Effector memory CD4-positive, alpha-beta T cell (primary cell): ENCODE data around the gene ATP13A5.

Source experiments
- DNase-seq, 3 donors: peaks; one replicate each; pipeline ENCODE4 v3.0.0-alpha.2; 2020
- H3K27ac ChIP-seq: 2 replicates; pipeline ENCODE4 v1.7.0; 2013; ENCODE audit warnings: mild to moderate bottlenecking, low read length, moderate library complexity; ENCODE audit not compliant: insufficient read depth, poor library complexity, severe bottlenecking
- H3K27me3 ChIP-seq: replicated peaks from 2 replicates; pipeline ENCODE4 v1.7.0; 2013; ENCODE audit warnings: mild to moderate bottlenecking, low read length; ENCODE audit not compliant: insufficient read depth, control insufficient read depth, poor library complexity, severe bottlenecking
- H3K36me3 ChIP-seq: 2 replicates; pipeline ENCODE4 v1.7.0; 2013; ENCODE audit warnings: mild to moderate bottlenecking, low read length, moderate library complexity; ENCODE audit not compliant: control insufficient read depth, insufficient read depth
- H3K4me1 ChIP-seq: 2 replicates; pipeline ENCODE4 v1.7.0; 2013; ENCODE audit warnings: low read length, mild to moderate bottlenecking; ENCODE audit not compliant: control insufficient read depth, insufficient read depth, poor library complexity, severe bottlenecking
- H3K4me3 ChIP-seq: 2 replicates; pipeline ENCODE4 v1.7.0; 2013; ENCODE audit warnings: low read length, low read depth, mild to moderate bottlenecking; ENCODE audit not compliant: insufficient read depth, poor library complexity, severe bottlenecking
- H3K9me3 ChIP-seq: 2 replicates; pipeline ENCODE4 v1.7.0; 2013; ENCODE audit warnings: mild to moderate bottlenecking, low read length, moderate library complexity; ENCODE audit not compliant: control insufficient read depth

The ATP13A5 gene

GRCh38 chr3:193388361-193388760 is 9.8 kb upstream of the ATP13A5 start:
- Histone ChIP-seq H3K9me3 (no peaks in the 10 kb centered on the region), H3K36me3 (no peaks in the 10 kb centered on the region), H3K27me3 (no peaks in the 10 kb centered on the region), H3K4me3 (no peak overlapping the region), H3K27ac (no peak overlapping the region), H3K4me1 (no peaks in the 10 kb centered on the region)
- DNase-seq = no peak

GRCh38 chr3:193387596-193387995 is 9.0 kb upstream of the ATP13A5 start:
- Histone ChIP-seq H3K4me1 (no peaks in the 10 kb centered on the region), H3K4me3 (no peak overlapping the region), H3K9me3 (no peaks in the 10 kb centered on the region), H3K27me3 (no peaks in the 10 kb centered on the region), H3K36me3 (no peaks in the 10 kb centered on the region), H3K27ac (no peak overlapping the region)
- DNase-seq = no peak

- DNase-seq = no peak
- no peak overlapping the region for H3K4me3 ChIP-seq
- H3K4me1 ChIP-seq = no peaks in the 10 kb centered on the region
- no peak overlapping the region for H3K27ac ChIP-seq
- H3K36me3 ChIP-seq = no peaks in the 10 kb centered on the region
- no peaks in the 10 kb centered on the region for H3K9me3 ChIP-seq
- no peaks in the 10 kb centered on the region for H3K27me3 ChIP-seq
Observed at GRCh38 chr3:193377591-193377990, 962 bp downstream of the ATP13A5 start.

- Histone ChIP-seq H3K4me3 (no peak overlapping the region), H3K36me3 (no peaks in the 10 kb centered on the region), H3K4me1 (no peaks in the 10 kb centered on the region), H3K27ac (no peak overlapping the region), H3K27me3 (no peaks in the 10 kb centered on the region), H3K9me3 (no peaks in the 10 kb centered on the region)
- DNase-seq = no peak
Observed at GRCh38 chr3:193375614-193376013, 2.9 kb downstream of the ATP13A5 start.

GRCh38 chr3:193372783-193373182 is 5.8 kb downstream of the ATP13A5 start:
- no peaks in the 10 kb centered on the region for H3K4me1 ChIP-seq
- H3K27ac ChIP-seq = no peak overlapping the region
- H3K36me3 ChIP-seq = no peaks in the 10 kb centered on the region
- no peaks in the 10 kb centered on the region for H3K27me3 ChIP-seq
- no peak for DNase-seq
- no peaks in the 10 kb centered on the region for H3K9me3 ChIP-seq
- H3K4me3 ChIP-seq = no peak overlapping the region

GRCh38 chr3:193367868-193368267 is 10.7 kb downstream of the ATP13A5 start:
- Histone ChIP-seq H3K27me3 (no peaks in the 10 kb centered on the region), H3K27ac (no peak overlapping the region), H3K36me3 (no peaks in the 10 kb centered on the region), H3K4me1 (no peaks in the 10 kb centered on the region), H3K4me3 (no peak overlapping the region), H3K9me3 (no peaks in the 10 kb centered on the region)
- DNase-seq = no peak

GRCh38 chr3:193357291-193357690 is 21.3 kb downstream of the ATP13A5 start:
- DNase-seq = no peak
- no peaks in the 10 kb centered on the region for H3K4me1 ChIP-seq
- H3K9me3 ChIP-seq = no peaks in the 10 kb centered on the region
- no peak overlapping the region for H3K27ac ChIP-seq
- no peaks in the 10 kb centered on the region for H3K36me3 ChIP-seq
- no peak overlapping the region for H3K4me3 ChIP-seq
- H3K27me3 ChIP-seq = no peaks in the 10 kb centered on the region

GRCh38 chr3:193354423-193354822 is 24.1 kb downstream of the ATP13A5 start:
- DNase-seq = no peak
- H3K36me3 ChIP-seq = no peaks in the 10 kb centered on the region
- no peaks in the 10 kb centered on the region for H3K9me3 ChIP-seq
- H3K27me3 ChIP-seq = no peaks in the 10 kb centered on the region
- H3K27ac ChIP-seq = no peak overlapping the region
- no peaks in the 10 kb centered on the region for H3K4me1 ChIP-seq
- H3K4me3 ChIP-seq = no peak overlapping the region

GRCh38 chr3:193350744-193351143 is 27.8 kb downstream of the ATP13A5 start:
- no peaks in the 10 kb centered on the region for H3K36me3 ChIP-seq
- H3K27ac ChIP-seq = no peak overlapping the region
- H3K4me3 ChIP-seq = no peak overlapping the region
- no peaks in the 10 kb centered on the region for H3K27me3 ChIP-seq
- no peak for DNase-seq
- no peaks in the 10 kb centered on the region for H3K9me3 ChIP-seq
- no peaks in the 10 kb centered on the region for H3K4me1 ChIP-seq

GRCh38 chr3:193348686-193349085 is 29.9 kb downstream of the ATP13A5 start:
- Histone ChIP-seq H3K36me3 (no peaks in the 10 kb centered on the region), H3K27me3 (no peaks in the 10 kb centered on the region), H3K4me1 (no peaks in the 10 kb centered on the region), H3K4me3 (no peak overlapping the region), H3K9me3 (no peaks in the 10 kb centered on the region), H3K27ac (no peak overlapping the region)
- DNase-seq = no peak
